Measurements from ENCODE around the gene LRBA.
"Not testable (repeated sequence)": the region's sequence is repeated elsewhere in the genome, so short reads cannot be mapped to it uniquely, and the experiment has no call there.

Gene LRBA

DNA sequence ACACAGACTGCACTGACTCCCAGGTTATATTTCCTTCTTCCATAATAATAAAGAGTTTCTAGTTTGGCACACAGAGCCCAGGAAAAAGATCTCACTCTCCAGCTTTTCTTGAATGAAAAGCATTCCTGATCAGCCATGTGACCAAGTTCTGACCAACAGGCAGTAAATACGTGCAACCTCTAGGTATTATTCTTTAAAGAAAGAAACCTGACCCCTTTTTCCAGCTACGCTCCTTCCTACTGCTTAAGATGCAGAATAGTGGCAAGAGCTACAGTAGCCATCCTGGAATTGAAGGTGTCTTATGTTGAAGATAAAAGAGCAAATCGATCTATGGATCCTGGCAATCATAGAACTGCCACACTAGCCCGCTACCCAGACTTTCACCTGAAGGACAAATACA lies 76.7 kb downstream of the LRBA start:
- DNase-seq (ENCODE audit: extremely low read depth, low read depth): no peak
- TF ChIP-seq, protein P1, sequence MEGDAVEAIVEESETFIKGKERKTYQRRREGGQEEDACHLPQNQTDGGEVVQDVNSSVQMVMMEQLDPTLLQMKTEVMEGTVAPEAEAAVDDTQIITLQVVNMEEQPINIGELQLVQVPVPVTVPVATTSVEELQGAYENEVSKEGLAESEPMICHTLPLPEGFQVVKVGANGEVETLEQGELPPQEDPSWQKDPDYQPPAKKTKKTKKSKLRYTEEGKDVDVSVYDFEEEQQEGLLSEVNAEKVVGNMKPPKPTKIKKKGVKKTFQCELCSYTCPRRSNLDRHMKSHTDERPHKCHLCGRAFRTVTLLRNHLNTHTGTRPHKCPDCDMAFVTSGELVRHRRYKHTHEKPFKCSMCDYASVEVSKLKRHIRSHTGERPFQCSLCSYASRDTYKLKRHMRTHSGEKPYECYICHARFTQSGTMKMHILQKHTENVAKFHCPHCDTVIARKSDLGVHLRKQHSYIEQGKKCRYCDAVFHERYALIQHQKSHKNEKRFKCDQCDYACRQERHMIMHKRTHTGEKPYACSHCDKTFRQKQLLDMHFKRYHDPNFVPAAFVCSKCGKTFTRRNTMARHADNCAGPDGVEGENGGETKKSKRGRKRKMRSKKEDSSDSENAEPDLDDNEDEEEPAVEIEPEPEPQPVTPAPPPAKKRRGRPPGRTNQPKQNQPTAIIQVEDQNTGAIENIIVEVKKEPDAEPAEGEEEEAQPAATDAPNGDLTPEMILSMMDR (IDR thresholded peaks at IDR 0.05; ENCODE audit: low read depth, low read length, missing control alignments): no peak
- no peak overlapping the region for H3K4me3 ChIP-seq (replicated peaks; ENCODE audit: low read depth, low read length)

GRCh38 chr4:150934022-150934421 lies 81.1 kb downstream of the LRBA start:
- H3K4me3 ChIP-seq (replicated peaks; ENCODE audit: low read depth, low read length): no peak overlapping the region
- TF ChIP-seq, protein P1 (IDR thresholded peaks at IDR 0.05; ENCODE audit: low read depth, low read length, missing control alignments): no peak
- no peak for DNase-seq (ENCODE audit: extremely low read depth, low read depth)

DNA sequence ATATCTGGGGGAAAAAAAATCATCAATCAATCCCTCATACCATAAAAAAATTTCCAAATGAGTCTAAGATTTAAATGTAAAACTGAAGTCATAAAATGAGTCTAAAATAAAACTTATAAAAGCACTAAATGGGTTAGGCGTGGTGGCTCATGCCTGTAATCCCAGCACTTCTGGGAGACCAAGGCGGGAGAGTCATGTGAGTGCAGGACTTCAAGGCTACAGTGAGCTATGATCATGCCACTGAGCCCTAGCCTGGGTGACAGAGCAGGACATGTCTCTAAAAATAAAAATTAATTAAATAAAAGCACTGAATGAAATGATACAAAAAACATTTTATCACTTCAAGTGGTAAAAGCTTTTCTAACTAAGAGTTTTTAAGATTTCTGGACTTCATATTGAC lies 83.3 kb downstream of the LRBA start:
- TF ChIP-seq, protein P1 (IDR thresholded peaks at IDR 0.05; ENCODE audit: low read depth, low read length, missing control alignments): no peak
- DNase-seq (ENCODE audit: extremely low read depth, low read depth): no peak
- no peak overlapping the region for H3K4me3 ChIP-seq (replicated peaks; ENCODE audit: low read depth, low read length)

DNA sequence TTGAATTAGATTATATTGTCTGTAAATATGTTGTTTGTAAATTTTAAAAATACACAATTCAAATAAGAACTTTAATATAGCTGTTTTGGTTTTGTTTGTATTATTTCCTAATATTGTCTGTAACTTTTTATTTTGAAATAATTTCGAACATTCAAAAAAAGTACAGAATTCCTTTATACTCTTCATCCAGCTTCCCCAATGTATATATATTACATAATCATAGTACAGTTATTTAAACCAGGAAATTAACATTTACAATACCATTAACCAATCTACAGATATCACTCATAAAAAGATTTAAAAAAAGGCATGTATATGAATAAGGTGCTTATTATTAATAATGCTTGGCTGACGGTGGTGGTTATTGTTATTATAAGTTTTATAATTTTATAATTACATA lies 84.1 kb downstream of the LRBA start:
- TF ChIP-seq, protein P1 (IDR thresholded peaks at IDR 0.05; ENCODE audit: low read depth, low read length, missing control alignments): no peak
- no peak for DNase-seq (ENCODE audit: extremely low read depth, low read depth)
- H3K4me3 ChIP-seq (replicated peaks; ENCODE audit: low read depth, low read length): no peak overlapping the region

DNA sequence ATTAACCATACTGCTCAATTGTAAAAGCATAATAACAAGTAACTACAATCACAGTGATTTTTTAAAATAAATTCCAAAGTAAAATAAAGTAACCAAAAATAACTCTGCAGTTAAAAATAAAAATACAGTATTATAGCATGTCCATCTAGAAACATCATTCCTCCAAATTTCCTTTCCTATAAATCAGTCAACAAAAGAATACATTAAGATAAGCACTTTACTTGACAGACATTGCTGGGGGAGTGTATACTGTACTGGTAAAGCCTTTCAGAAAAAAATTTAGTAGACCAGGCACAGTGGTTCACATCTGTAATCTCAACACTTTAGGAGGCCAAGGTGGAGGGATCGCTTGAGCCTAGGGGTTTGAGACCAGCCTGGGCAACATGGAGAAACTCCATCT lies 91.1 kb downstream of the LRBA start:
- no peak overlapping the region for H3K4me3 ChIP-seq (replicated peaks; ENCODE audit: low read depth, low read length)
- DNase-seq (ENCODE audit: extremely low read depth, low read depth): no peak
- TF ChIP-seq, protein P1 (IDR thresholded peaks at IDR 0.05; ENCODE audit: low read depth, low read length, missing control alignments): no peak

- not testable (repeated sequence) for H3K4me3 ChIP-seq (replicated peaks; ENCODE audit: low read depth, low read length); DNase-seq (ENCODE audit: extremely low read depth, low read depth)
Observed at GRCh38 chr4:150921486-150921885, 93.6 kb downstream of the LRBA start.

DNA sequence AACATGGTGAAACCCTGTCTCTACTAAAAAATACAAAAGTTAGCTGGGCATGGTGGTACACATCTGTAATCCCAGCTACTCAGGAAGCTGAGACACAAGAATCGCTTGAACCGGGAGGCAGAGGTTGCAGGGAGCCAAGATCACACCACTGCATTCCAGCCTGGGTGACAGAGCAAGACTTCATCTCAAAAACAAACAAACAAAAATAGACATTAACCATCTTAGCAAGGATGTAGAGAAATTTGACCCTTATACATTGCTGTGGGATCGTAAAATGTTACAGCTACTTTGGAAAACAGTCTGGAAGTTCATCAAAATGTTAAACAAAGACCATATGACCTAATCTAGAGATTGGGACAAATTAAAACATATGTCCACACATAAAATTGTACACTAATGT lies 96.5 kb downstream of the LRBA start:
- DNase-seq (ENCODE audit: extremely low read depth, low read depth); H3K4me3 ChIP-seq (replicated peaks; ENCODE audit: low read depth, low read length): not testable (repeated sequence)

GRCh38 chr4:150911326-150911725 lies 103.8 kb downstream of the LRBA start:
- no peak for DNase-seq (ENCODE audit: extremely low read depth, low read depth)
- TF ChIP-seq, protein P1 (IDR thresholded peaks at IDR 0.05; ENCODE audit: low read depth, low read length, missing control alignments): no peak
- no peak overlapping the region for H3K4me3 ChIP-seq (replicated peaks; ENCODE audit: low read depth, low read length)
